GDM1 (cell line): ENCODE measurements around the gene TXNRD2.

Source experiments
- DNase-seq: peaks from one replicate; lab custom pipeline; 2025; lab: John Stamatoyannopoulos, UW

TXNRD2 gene

GRCh38 chr22:19966908-19967750, 25.5 kb upstream of the TXNRD2 start:
- no peak for DNase-seq

GRCh38 chr22:19965771-19966709, 24.4 kb upstream of the TXNRD2 start:
- no peak for DNase-seq

- DNase-seq: no peak
These were observed 23.2 kb upstream of the TXNRD2 start for GRCh38 chr22:19964701-19965386.

- no peak for DNase-seq
These were observed 22.4 kb upstream of the TXNRD2 start for GRCh38 chr22:19963863-19964642.

GRCh38 chr22:19962909-19963806, 21.5 kb upstream of the TXNRD2 start:
- DNase-seq: no peak

- peak; percentile 19 for DNase-seq
These were observed 20.8 kb upstream of the TXNRD2 start for GRCh38 chr22:19962246-19962908.

- DNase-seq: no peak
These were observed 20.2 kb upstream of the TXNRD2 start for GRCh38 chr22:19961868-19962245.

GRCh38 chr22:19961201-19961580, 19.6 kb upstream of the TXNRD2 start:
- no peak for DNase-seq

GRCh38 chr22:19960491-19961200, 19.0 kb upstream of the TXNRD2 start:
- DNase-seq: no peak

GRCh38 chr22:19959587-19960490, 18.2 kb upstream of the TXNRD2 start:
- DNase-seq: no peak

GRCh38 chr22:19959043-19959586, 17.5 kb upstream of the TXNRD2 start:
- no peak for DNase-seq

GRCh38 chr22:19958083-19959042, 16.7 kb upstream of the TXNRD2 start:
- no peak for DNase-seq

- DNase-seq: no peak
These were observed 15.8 kb upstream of the TXNRD2 start for GRCh38 chr22:19957445-19957844.

GRCh38 chr22:19955241-19956128, 13.9 kb upstream of the TXNRD2 start:
- peak; percentile 34 for DNase-seq

GRCh38 chr22:19951346-19951745, 9.7 kb upstream of the TXNRD2 start:
- no peak for DNase-seq
